K562 (cell line): ENCODE data around the gene LRRC4C. TPM values are rescaled to one million over a fixed set of nuclear protein-coding genes. Genes with fewer than 3 reads are reported as not detected.

Source experiments
- ATAC-seq: fragments of 200-7000 bp; cut with Tn5 transposase; 3 replicates; pipeline ENCODE4 v1.9.1; 2020; ENCODE audit warnings: moderate library complexity
- BruUV-seq: library from RNA; stranded (reverse); fragments of 400-500 nt; replicated peaks from 2 replicates; lab custom pipeline; 2021; lab: Mats Ljungman, UMichigan
- CTCF ChIA-PET: fragments of 300-600 bp; formaldehyde crosslinking; extraction: SDS; loops from one replicate; lab custom pipeline; 2021; ENCODE audit warnings: low intra/inter-chr PET ratio; lab: Yijun Ruan, JAX
- POLR2A ChIA-PET: fragments of 300-600, 350-650 bp; sonication (Branson Sonifier 250); formaldehyde crosslinking; extraction: SDS; loops from one replicate; lab custom pipeline; 2021; ENCODE audit warnings: antibody characterized with exemption, inconsistent platforms; lab: Yijun Ruan, JAX
- DNase-seq, 4 experiments: peaks; one replicate each; pipeline versions ENCODE4 v3.0.0 to v3.0.0-alpha.2; 2011 to 2018; ENCODE audit warnings: low spot score in 3 of 4, mixed read lengths in 3 of 4; ENCODE audit errors: extremely low read depth in 1 of 4
- FAIRE-seq: peaks from 2 replicates; lab custom pipeline; 2011; peaks lifted over from hg19 to GRCh38; lab: Jason Lieb, UNC
- H2AFZ ChIP-seq: 2 replicates; pipeline ENCODE4 v1.6.0; 2011; ENCODE audit warnings: low read depth, low read length, control low read depth, inconsistent platforms
- H3K27ac ChIP-seq: fragments of 200-600 bp; 3 replicates; pipeline ENCODE4 v1.8.0; 2011; ENCODE audit warnings: low read depth, mild to moderate bottlenecking, control low read depth, inconsistent platforms, low read length, moderate library complexity, mixed read lengths; ENCODE audit errors: extremely low read depth
- H3K27me3 ChIP-seq, 2 experiments: fragments of 300-600 bp in 1 of 2; 2 replicates in 1 of 2; 3 replicates in 1 of 2; pipeline versions ENCODE4 v1.6.0 to v1.8.0; 2011; ENCODE audit warnings: inconsistent platforms in 2 of 2, low read length in 2 of 2, mild to moderate bottlenecking in 1 of 2, mixed read lengths in 1 of 2, moderate library complexity in 1 of 2; ENCODE audit not compliant: control insufficient read depth in 2 of 2, insufficient read depth in 2 of 2
- H3K36me3 ChIP-seq: fragments of 300-600 bp; 3 replicates; pipeline ENCODE4 v1.8.0; 2011; ENCODE audit warnings: mild to moderate bottlenecking, low read length, inconsistent platforms; ENCODE audit not compliant: control insufficient read depth, insufficient read depth
- H3K4me1 ChIP-seq, 2 experiments: fragments of 200-600 bp in 1 of 2; replicated peaks in 1 of 2; 2 replicates in 1 of 2; 3 replicates in 1 of 2; pipeline versions ENCODE4 v1.5.1 to v1.8.0; 2011; ENCODE audit warnings: inconsistent platforms in 2 of 2, low read length in 2 of 2, mild to moderate bottlenecking in 1 of 2, mixed read lengths in 1 of 2, moderate library complexity in 1 of 2; ENCODE audit not compliant: control insufficient read depth in 2 of 2, insufficient read depth in 2 of 2
- H3K4me2 ChIP-seq: 2 replicates; pipeline ENCODE4 v1.6.1; 2011; ENCODE audit warnings: low read length, control low read depth, inconsistent platforms, mixed read lengths; ENCODE audit not compliant: insufficient read depth
- H3K4me3 ChIP-seq: fragments of 200-600 bp; sonication (generic), shearing (Covaris generic); 2 replicates; pipeline ENCODE4 v1.5.1; 2016; ENCODE audit warnings: control low read depth, inconsistent platforms
- H3K79me2 ChIP-seq: fragments of 200-600 bp; 3 replicates; pipeline ENCODE4 v1.8.0; 2011; ENCODE audit warnings: low read length, inconsistent platforms; ENCODE audit not compliant: control insufficient read depth, insufficient read depth
- H3K9ac ChIP-seq, 2 experiments: 2 replicates each; pipeline versions ENCODE4 v1.6.0 to v1.6.1; 2011; ENCODE audit warnings: low read depth in 2 of 2, low read length in 2 of 2, control low read depth in 1 of 2, inconsistent platforms in 1 of 2, mild to moderate bottlenecking in 1 of 2, mixed read lengths in 1 of 2; ENCODE audit not compliant: insufficient read depth in 1 of 2
- H3K9me1 ChIP-seq: one replicate; pipeline ENCODE4 v1.6.0; 2011; ENCODE audit warnings: inconsistent platforms, mild to moderate bottlenecking, low read length, moderate library complexity; ENCODE audit not compliant: control insufficient read depth, insufficient read depth
- H3K9me3 ChIP-seq: replicated peaks from 2 replicates; pipeline ENCODE4 v1.5.1; 2011; ENCODE audit warnings: low read depth, low read length, inconsistent platforms; ENCODE audit not compliant: control insufficient read depth, insufficient read depth
- H4K20me1 ChIP-seq: replicated peaks from 2 replicates; pipeline ENCODE4 v1.6.1; 2011; ENCODE audit warnings: low read length, inconsistent platforms, mixed read lengths; ENCODE audit not compliant: control insufficient read depth, insufficient read depth
- CEBPG ChIP-seq, 3 experiments: fragments of 200-800 bp in 1 of 3; sonication (Bioruptor generic) in 1 of 3; sonication (generic) in 1 of 3; formaldehyde crosslinking in 1 of 3; IDR thresholded peaks in 2 of 3; conservative IDR thresholded peaks in 1 of 3; 2 replicates each; pipeline versions ENCODE4 v1.6.1 to v1.8.0; 2016 to 2022; ENCODE audit warnings: missing compliant biosample characterization in 2 of 3, missing genetic modification characterization in 2 of 3, mild to moderate bottlenecking in 1 of 3, missing genetic modification reagents in 1 of 3
- CREM ChIP-seq: IDR thresholded peaks from 2 replicates; pipeline ENCODE4 v1.6.1; 2014; ENCODE audit warnings: antibody characterized with exemption, low read depth
- ETS2 ChIP-seq: IDR thresholded peaks from 2 replicates; pipeline ENCODE4 v1.6.1; 2016; ENCODE audit warnings: borderline replicate concordance, missing genetic modification characterization, mild to moderate bottlenecking, moderate library complexity, missing compliant biosample characterization; ENCODE audit not compliant: poor library complexity, severe bottlenecking
- FOXP1 ChIP-seq: sonication (generic); formaldehyde crosslinking; IDR thresholded peaks from 2 replicates; pipeline ENCODE4 v1.8.0; 2022; ENCODE audit warnings: mild to moderate bottlenecking, missing genetic modification reagents
- GTF2E2 ChIP-seq: fragments of 200-800 bp; sonication (Bioruptor generic); IDR thresholded peaks from 2 replicates; pipeline ENCODE4 v1.6.1; 2016; ENCODE audit warnings: missing genetic modification characterization, missing compliant biosample characterization
- HMG20B ChIP-seq: fragments of 250-450 bp; sonication (Bioruptor Pico); IDR thresholded peaks from 2 replicates; pipeline ENCODE4 v1.5.0; 2021; ENCODE audit warnings: mild to moderate bottlenecking
- HNRNPL ChIP-seq: fragments of 200-400 bp; formaldehyde crosslinking; IDR thresholded peaks from 2 replicates; pipeline ENCODE4 v1.6.1; 2017; ENCODE audit warnings: low read depth, mild to moderate bottlenecking, low read length
- PCBP2 ChIP-seq: fragments of 200-400 bp; formaldehyde crosslinking; IDR thresholded peaks from 2 replicates; pipeline ENCODE4 v1.6.1; 2018; ENCODE audit warnings: low read length, low read depth, mild to moderate bottlenecking, moderate library complexity; ENCODE audit not compliant: poor library complexity, severe bottlenecking
- RAD51 ChIP-seq: fragments of 450-650 bp; IDR thresholded peaks from 2 replicates; pipeline ENCODE4 v1.7.1; 2016; ENCODE audit warnings: low read depth, mild to moderate bottlenecking, borderline replicate concordance
- SIN3B ChIP-seq: fragments of 450-650 bp; IDR thresholded peaks from 2 replicates; pipeline ENCODE4 v1.6.1; 2017; ENCODE audit warnings: low read depth, mild to moderate bottlenecking, moderate library complexity
- TAF15 ChIP-seq: fragments of 200-400 bp; formaldehyde crosslinking; IDR thresholded peaks from 2 replicates; pipeline ENCODE4 v1.6.1; 2017; ENCODE audit warnings: mild to moderate bottlenecking, low read depth, low read length, moderate library complexity
- ZKSCAN3 ChIP-seq: fragments of 250-450 bp; sonication (Bioruptor Pico); IDR thresholded peaks from 2 replicates; pipeline ENCODE4 v1.4.0; 2020
- WGBS: fragments of 100-300 bp; shearing (Covaris generic); methylation state at CpG from one replicate; pipeline ENCODE4 v1.1.6; 2016; ENCODE audit warnings: low coverage, mixed read lengths; ENCODE audit not compliant: insufficient coverage; ENCODE audit errors: missing lambda C conversion rate; 5-methylcytosine and 5-hydroxymethylcytosine counted together
- in situ Hi-C: fragments of 300-500 bp; cut with MboI; formaldehyde crosslinking; loops from 4 replicates; pipeline ENCODE4 v1.15.0; 2018; ENCODE audit warnings: inconsistent platforms, mixed read lengths
- intact Hi-C: fragments of 100-400 bp; cut with micrococcal nuclease; formaldehyde crosslinking; loops from 2 replicates; pipeline ENCODE4 v1.14.2; 2022
- polyA plus RNA-seq, 8 experiments: library from polyadenylated mRNA; depleted of rRNA in 4 of 8; stranded (reverse) in 5 of 8; unstranded in 3 of 8; fragments of >200 nt; fragmentation: Nextera tagmentation in 2 of 8; fragmentation: Illumina TruSeq in 1 of 8; extraction: Ambion mirVana in 2 of 8; extraction: Trizol in 1 of 8; gene quantifications; 2 replicates each; pipeline versions ENCODE4 v1.2.1 to v1.2.3, GENCODE V29; 2011 to 2014; ENCODE audit warnings: inconsistent platforms in 1 of 8, missing spikeins in 1 of 8
- total RNA-seq, 7 experiments: library from RNA; depleted of rRNA in 6 of 7; stranded (reverse); fragments of >200 nt in 6 of 7; fragmentation: Illumina TruSeq in 2 of 7; extraction: Trizol in 2 of 7; gene quantifications; 2 replicates each; pipeline versions ENCODE4 v1.2.1 to v1.2.3, GENCODE V29; 2011 to 2021; ENCODE audit warnings: low replicate concordance in 1 of 7
- TF ChIP-seq, protein P1 (sequence below): conservative IDR thresholded peaks from 2 replicates; pipeline ENCODE4 v1.6.1; 2011; ENCODE audit warnings: low read depth, mild to moderate bottlenecking, low read length; ENCODE audit not compliant: control insufficient read depth
- TF ChIP-seq, protein P2 (sequence below), 3 experiments: fragments of 200-800 bp in 1 of 3; fragments of 250-450 bp in 1 of 3; fragments of 450-650 bp in 1 of 3; sonication (Bioruptor Pico) in 1 of 3; sonication (Bioruptor generic) in 1 of 3; formaldehyde crosslinking in 1 of 3; IDR thresholded peaks; 2 replicates each; pipeline versions ENCODE4 v1.6.1 to v1.8.0; 2016 to 2022; ENCODE audit warnings: mild to moderate bottlenecking in 2 of 3, missing genetic modification characterization in 2 of 3, missing compliant biosample characterization in 1 of 3, moderate library complexity in 1 of 3

LRRC4C gene
- total and polyA plus RNA-seq, 9 of the 15 experiments (the other 6 are each of a cell fraction or from before 2014, with no cell fraction given) = not detected

DNA sequence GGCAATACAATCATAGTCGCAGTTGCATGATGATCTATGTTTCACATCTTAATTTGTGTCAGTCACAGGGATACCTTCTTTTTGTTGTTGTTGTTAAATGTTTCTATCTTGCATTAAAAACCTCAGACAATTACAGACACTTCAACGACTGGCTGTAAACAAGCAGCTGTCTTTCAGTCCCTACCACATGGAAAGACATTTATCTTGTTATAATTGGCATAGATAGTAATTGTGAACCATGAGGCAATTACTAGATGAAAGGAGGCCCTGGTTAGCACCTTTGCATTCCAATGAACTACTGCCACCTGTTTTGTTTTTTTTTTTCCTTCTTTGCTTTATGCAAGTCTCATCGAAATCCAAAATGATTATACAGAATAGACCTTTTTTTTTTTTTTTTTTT lies 416.8 kb downstream of the LRRC4C start (continued):
- no peak for TF ChIP-seq SIN3B
- TF ChIP-seq TAF15 = no peak
- no peak for TF ChIP-seq CREM

DNA sequence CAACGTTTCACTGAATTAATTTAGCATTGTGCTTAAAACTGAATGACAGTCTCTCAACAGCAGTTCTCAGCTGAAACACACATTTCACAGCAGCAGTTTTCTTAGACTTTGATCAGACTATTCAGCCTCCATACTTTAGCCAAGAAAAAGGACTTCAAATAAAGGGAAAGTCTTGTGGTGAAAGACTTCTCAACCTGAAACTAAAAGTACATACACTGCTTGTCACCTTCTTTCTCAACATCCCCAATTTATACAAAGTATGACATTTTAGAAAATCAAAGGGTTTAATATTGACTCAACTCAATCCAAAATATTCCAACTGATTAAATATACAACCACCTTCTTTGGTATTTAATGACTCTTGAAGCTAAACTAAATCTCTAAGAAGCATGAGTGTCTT lies 419.0 kb downstream of the LRRC4C start:
- no TSS peak for BruUV-seq
- CTCF ChIA-PET = no interaction called here
- H2AFZ ChIP-seq = no peak overlapping the region
- no peak overlapping the region for H3K27ac ChIP-seq
- ATAC-seq = no peak
- no peaks in the 10 kb centered on the region for H3K27me3 ChIP-seq
- no peaks in the 10 kb centered on the region for H3K36me3 ChIP-seq
- H3K4me3 ChIP-seq = no peak overlapping the region
- 0% methylated on average over 1 of the region's 1 CpG for WGBS
- no peak for FAIRE-seq
- H3K9me3 ChIP-seq = no peaks in the 10 kb centered on the region
- no peaks in the 10 kb centered on the region for H4K20me1 ChIP-seq
- no peak for DNase-seq
- H3K9me1 ChIP-seq = no peaks in the 10 kb centered on the region
- intact Hi-C loops (no loop called here), in situ Hi-C loops (no loop called here)
- no peak for TF ChIP-seq FOXP1 (CRISPR knock-in tag)
- TF ChIP-seq, protein P1, sequence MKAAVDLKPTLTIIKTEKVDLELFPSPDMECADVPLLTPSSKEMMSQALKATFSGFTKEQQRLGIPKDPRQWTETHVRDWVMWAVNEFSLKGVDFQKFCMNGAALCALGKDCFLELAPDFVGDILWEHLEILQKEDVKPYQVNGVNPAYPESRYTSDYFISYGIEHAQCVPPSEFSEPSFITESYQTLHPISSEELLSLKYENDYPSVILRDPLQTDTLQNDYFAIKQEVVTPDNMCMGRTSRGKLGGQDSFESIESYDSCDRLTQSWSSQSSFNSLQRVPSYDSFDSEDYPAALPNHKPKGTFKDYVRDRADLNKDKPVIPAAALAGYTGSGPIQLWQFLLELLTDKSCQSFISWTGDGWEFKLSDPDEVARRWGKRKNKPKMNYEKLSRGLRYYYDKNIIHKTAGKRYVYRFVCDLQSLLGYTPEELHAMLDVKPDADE = no peak
- TF ChIP-seq PCBP2 = no peak
- TF ChIP-seq, protein P2, sequence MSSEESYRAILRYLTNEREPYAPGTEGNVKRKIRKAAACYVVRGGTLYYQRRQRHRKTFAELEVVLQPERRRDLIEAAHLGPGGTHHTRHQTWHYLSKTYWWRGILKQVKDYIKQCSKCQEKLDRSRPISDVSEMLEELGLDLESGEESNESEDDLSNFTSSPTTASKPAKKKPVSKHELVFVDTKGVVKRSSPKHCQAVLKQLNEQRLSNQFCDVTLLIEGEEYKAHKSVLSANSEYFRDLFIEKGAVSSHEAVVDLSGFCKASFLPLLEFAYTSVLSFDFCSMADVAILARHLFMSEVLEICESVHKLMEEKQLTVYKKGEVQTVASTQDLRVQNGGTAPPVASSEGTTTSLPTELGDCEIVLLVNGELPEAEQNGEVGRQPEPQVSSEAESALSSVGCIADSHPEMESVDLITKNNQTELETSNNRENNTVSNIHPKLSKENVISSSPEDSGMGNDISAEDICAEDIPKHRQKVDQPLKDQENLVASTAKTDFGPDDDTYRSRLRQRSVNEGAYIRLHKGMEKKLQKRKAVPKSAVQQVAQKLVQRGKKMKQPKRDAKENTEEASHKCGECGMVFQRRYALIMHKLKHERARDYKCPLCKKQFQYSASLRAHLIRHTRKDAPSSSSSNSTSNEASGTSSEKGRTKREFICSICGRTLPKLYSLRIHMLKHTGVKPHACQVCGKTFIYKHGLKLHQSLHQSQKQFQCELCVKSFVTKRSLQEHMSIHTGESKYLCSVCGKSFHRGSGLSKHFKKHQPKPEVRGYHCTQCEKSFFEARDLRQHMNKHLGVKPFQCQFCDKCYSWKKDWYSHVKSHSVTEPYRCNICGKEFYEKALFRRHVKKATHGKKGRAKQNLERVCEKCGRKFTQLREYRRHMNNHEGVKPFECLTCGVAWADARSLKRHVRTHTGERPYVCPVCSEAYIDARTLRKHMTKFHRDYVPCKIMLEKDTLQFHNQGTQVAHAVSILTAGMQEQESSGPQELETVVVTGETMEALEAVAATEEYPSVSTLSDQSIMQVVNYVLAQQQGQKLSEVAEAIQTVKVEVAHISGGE (CRISPR knock-in tag; IDR thresholded peaks at IDR 0.05) = no peak
- TF ChIP-seq ETS2 (tag) = no peak
- no peak for TF ChIP-seq ZKSCAN3 (CRISPR knock-in tag)
- no peak for TF ChIP-seq GTF2E2
- TF ChIP-seq HMG20B (CRISPR knock-in tag) = no peak
- no peak for TF ChIP-seq CEBPG (CRISPR knock-in tag; IDR thresholded peaks at IDR 0.05)
- TF ChIP-seq CEBPG (tag; conservative IDR thresholded peaks at IDR 0.05 in 1 of 2, IDR thresholded peaks at IDR 0.05 in 1 of 2) = no peak
- no peak for TF ChIP-seq RAD51
- no peak for TF ChIP-seq HNRNPL
- H3K4me2 ChIP-seq = no peak overlapping the region
- H3K9ac ChIP-seq = no peak overlapping the region
- H3K4me1 ChIP-seq = no peaks in the 10 kb centered on the region
- no peaks in the 10 kb centered on the region for H3K79me2 ChIP-seq
- POLR2A ChIA-PET = no interaction called here
